Liver (tissue), 9 donors: Measurements from ENCODE around the gene PCDHA6. TPM values are rescaled to one million over a fixed set of nuclear protein-coding genes. Genes with fewer than 3 reads are reported as not detected.

Experiments used
- DNase-seq: peaks from one replicate; pipeline ENCODE4 v3.0.0-alpha.2; 2017; ENCODE audit warnings: low spot score
- H3K27ac ChIP-seq, 2 donors: one replicate each; pipeline ENCODE4 v1.7.0; 2013; ENCODE audit warnings: inconsistent platforms in 2 of 2, low read length in 2 of 2, control low read depth in 1 of 2, low read depth in 1 of 2, mild to moderate bottlenecking in 1 of 2
- H3K27me3 ChIP-seq, 4 donors: one replicate each; pipeline versions ENCODE4 v1.6.1 to v1.7.0; 2013; ENCODE audit warnings: low read length in 3 of 4, inconsistent platforms in 1 of 4, mild to moderate bottlenecking in 1 of 4, moderate library complexity in 1 of 4; ENCODE audit not compliant: control insufficient read depth in 4 of 4, insufficient read depth in 4 of 4
- H3K36me3 ChIP-seq, 4 donors: one replicate each; pipeline versions ENCODE4 v1.6.1 to v1.7.0; 2013; ENCODE audit warnings: low read length in 3 of 4, mild to moderate bottlenecking in 3 of 4, low read depth in 1 of 4, moderate library complexity in 1 of 4; ENCODE audit not compliant: control insufficient read depth in 4 of 4, insufficient read depth in 3 of 4
- H3K4me1 ChIP-seq, 4 donors: one replicate each; pipeline versions ENCODE4 v1.6.1 to v1.7.0; 2013; ENCODE audit warnings: low read length in 3 of 4, mild to moderate bottlenecking in 3 of 4, moderate library complexity in 1 of 4; ENCODE audit not compliant: control insufficient read depth in 4 of 4, insufficient read depth in 4 of 4
- H3K4me3 ChIP-seq, 3 donors: one replicate each; pipeline versions ENCODE4 v1.6.1 to v1.7.0; 2013; ENCODE audit warnings: low read length in 3 of 3, control low read depth in 1 of 3, low read depth in 1 of 3, mild to moderate bottlenecking in 1 of 3
- H3K9ac ChIP-seq, 2 donors: one replicate each; pipeline ENCODE4 v1.7.0; 2013; ENCODE audit warnings: low read length in 2 of 2, mild to moderate bottlenecking in 2 of 2, moderate library complexity in 2 of 2, control low read depth in 1 of 2, low read depth in 1 of 2
- H3K9me3 ChIP-seq, 4 donors: one replicate each; pipeline versions ENCODE4 v1.6.1 to v1.7.0; 2013; ENCODE audit warnings: low read length in 3 of 4; ENCODE audit not compliant: control insufficient read depth in 4 of 4
- EGR1 ChIP-seq, 2 donors: IDR thresholded peaks; 2 replicates each; pipeline ENCODE4 v1.6.1; 2016 to 2018; ENCODE audit warnings: antibody characterized with exemption in 2 of 2, low read depth in 2 of 2
- FOXA1 ChIP-seq: IDR thresholded peaks from 2 replicates; pipeline ENCODE4 v1.6.1; 2016; ENCODE audit warnings: antibody characterized with exemption
- GABPA ChIP-seq, 2 donors: IDR thresholded peaks in 1 of 2; conservative IDR thresholded peaks in 1 of 2; 2 replicates each; pipeline ENCODE4 v1.6.1; 2016; ENCODE audit warnings: antibody characterized with exemption in 2 of 2, mild to moderate bottlenecking in 1 of 2, moderate library complexity in 1 of 2
- HNF4G ChIP-seq: IDR thresholded peaks from 2 replicates; pipeline ENCODE4 v1.6.1; 2016; ENCODE audit warnings: antibody characterized with exemption
- JUND ChIP-seq, 2 donors: IDR thresholded peaks; 2 replicates each; pipeline ENCODE4 v1.6.1; 2016; ENCODE audit warnings: antibody characterized with exemption in 2 of 2
- NR2F2 ChIP-seq: IDR thresholded peaks from 2 replicates; pipeline ENCODE4 v1.6.1; 2016; ENCODE audit warnings: antibody characterized with exemption
- RAD21 ChIP-seq, 2 donors: IDR thresholded peaks; 2 replicates each; pipeline ENCODE4 v1.6.1; 2016; ENCODE audit warnings: antibody characterized with exemption in 2 of 2, mild to moderate bottlenecking in 2 of 2
- RXRA ChIP-seq, 2 donors: IDR thresholded peaks; 2 replicates each; pipeline ENCODE4 v1.6.1; 2017 to 2018; ENCODE audit warnings: antibody characterized with exemption in 2 of 2, mild to moderate bottlenecking in 1 of 2
- YY1 ChIP-seq: IDR thresholded peaks from 2 replicates; pipeline ENCODE4 v1.6.1; 2016; ENCODE audit warnings: antibody characterized with exemption, mild to moderate bottlenecking
- WGBS: extraction: QIAGEN DNeasy Blood & Tissue Kit; methylation state at CpG from one replicate; pipeline ENCODE4 v1.1.7; 2013; 5-methylcytosine and 5-hydroxymethylcytosine counted together
- polyA plus RNA-seq, 2 donors: library from polyadenylated mRNA; stranded (reverse) in 1 of 2; unstranded in 1 of 2; fragments of 200-250 nt in 1 of 2; fragments of >200 nt in 1 of 2; fragmentation: Nextera tagmentation in 1 of 2; extraction: Ambion mirVana in 1 of 2; gene quantifications; one replicate each; pipeline versions ENCODE4 v1.2.1 to v1.2.3, GENCODE V29; 2013 to 2015
- total RNA-seq, 2 donors: library from RNA; depleted of rRNA; stranded (reverse); fragments of >200 nt; gene quantifications; one replicate each; pipeline ENCODE4 v1.2.3, GENCODE V29; 2014
- TF ChIP-seq, protein P1 (sequence below): IDR thresholded peaks from 2 replicates; pipeline ENCODE4 v1.6.1; 2016; ENCODE audit warnings: antibody characterized with exemption
- TF ChIP-seq, protein P2 (sequence below): fragments of 150-350 bp; IDR thresholded peaks from 2 replicates; pipeline ENCODE4 v1.5.1; 2017; ENCODE audit warnings: improper control_type of control experiment, low read depth, low read length; ENCODE audit not compliant: missing input control
- TF ChIP-seq, protein P3 (sequence below): IDR thresholded peaks from 2 replicates; pipeline ENCODE4 v1.6.1; 2016; ENCODE audit warnings: antibody characterized with exemption
- TF ChIP-seq, protein P4 (sequence below): IDR thresholded peaks from 2 replicates; pipeline ENCODE4 v1.6.1; 2016; ENCODE audit warnings: antibody characterized with exemption, mild to moderate bottlenecking
- donor health status: healthy.
- donor health status: healthy.
- donor health status: healthy.
- donor health status: healthy.
- donor health status: healthy.

Gene PCDHA6
- total and polyA plus RNA-seq, 4 donors = 0.02 to 0.08 TPM; not detected in 2

DNA sequence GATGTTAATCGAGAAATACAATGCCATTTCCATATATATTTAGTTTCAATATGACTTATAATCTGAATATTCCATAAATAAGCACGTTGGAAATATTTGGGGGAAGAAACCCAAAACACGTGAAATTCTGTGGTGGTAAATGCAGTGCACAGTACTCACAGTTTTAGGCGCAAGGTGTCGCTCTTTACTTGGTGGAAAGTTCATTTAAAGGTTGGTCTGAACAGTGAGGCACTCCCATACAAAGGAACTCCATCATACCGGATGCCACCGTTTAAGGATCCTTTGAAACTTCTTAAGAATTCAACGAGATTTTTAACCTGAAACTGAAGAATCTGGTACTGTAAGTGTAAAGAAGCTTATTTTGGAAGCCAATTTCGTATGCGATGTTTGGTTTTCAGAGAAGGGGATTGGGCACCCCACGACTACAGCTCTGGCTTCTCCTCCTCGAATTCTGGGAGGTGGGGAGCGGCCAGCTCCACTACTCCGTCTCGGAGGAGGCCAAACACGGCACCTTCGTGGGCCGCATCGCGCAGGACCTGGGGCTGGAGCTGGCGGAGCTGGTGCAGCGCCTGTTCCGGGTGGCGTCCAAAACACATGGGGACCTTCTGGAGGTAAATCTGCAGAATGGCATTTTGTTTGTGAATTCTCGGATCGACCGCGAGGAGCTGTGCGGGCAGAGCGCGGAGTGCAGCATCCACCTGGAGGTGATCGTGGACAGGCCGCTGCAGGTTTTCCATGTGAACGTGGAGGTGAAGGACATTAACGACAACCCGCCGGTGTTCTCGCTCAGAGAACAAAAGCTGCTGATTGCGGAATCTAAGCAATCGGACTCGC is 41.2 kb downstream of the PCDHA6 start, which contains the start of gene PCDHA11:
Gene PCDHA11, plus strand, starts transcription at position 237 of the 834 bp plus-strand sequence. Its CDS starts 147 bp downstream, at position 384.
- no peak within 1 kb of the TSS for H3K9ac ChIP-seq
- H3K4me3 ChIP-seq = peak within 1 kb of the TSS in 1 of 3 donors; percentile 5
- H3K27ac ChIP-seq = no peak within 1 kb of the TSS
- H3K4me1 ChIP-seq = no peaks in the 10 kb centered on the region
- peaks cover 12 to 23% (median 17%) of the 10 kb centered on the region in 4 donors for H3K9me3 ChIP-seq
- WGBS = 16% methylated on average over 41 of the region's 41 CpGs
- peaks cover 0 to 11% (median 5%) of the 10 kb centered on the region in 4 donors for H3K27me3 ChIP-seq
- no peak for DNase-seq
- no peaks in the 10 kb centered on the region for H3K36me3 ChIP-seq
- TF ChIP-seq, protein P1, sequence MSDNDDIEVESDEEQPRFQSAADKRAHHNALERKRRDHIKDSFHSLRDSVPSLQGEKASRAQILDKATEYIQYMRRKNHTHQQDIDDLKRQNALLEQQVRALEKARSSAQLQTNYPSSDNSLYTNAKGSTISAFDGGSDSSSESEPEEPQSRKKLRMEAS = no peak
- TF ChIP-seq HNF4G = no peak
- TF ChIP-seq JUND (IDR thresholded peaks at IDR 0.05) = no peak
- TF ChIP-seq EGR1 (IDR thresholded peaks at IDR 0.05; ENCODE audit: low read depth in 2 of 2) = no peak
- TF ChIP-seq, protein P2, sequence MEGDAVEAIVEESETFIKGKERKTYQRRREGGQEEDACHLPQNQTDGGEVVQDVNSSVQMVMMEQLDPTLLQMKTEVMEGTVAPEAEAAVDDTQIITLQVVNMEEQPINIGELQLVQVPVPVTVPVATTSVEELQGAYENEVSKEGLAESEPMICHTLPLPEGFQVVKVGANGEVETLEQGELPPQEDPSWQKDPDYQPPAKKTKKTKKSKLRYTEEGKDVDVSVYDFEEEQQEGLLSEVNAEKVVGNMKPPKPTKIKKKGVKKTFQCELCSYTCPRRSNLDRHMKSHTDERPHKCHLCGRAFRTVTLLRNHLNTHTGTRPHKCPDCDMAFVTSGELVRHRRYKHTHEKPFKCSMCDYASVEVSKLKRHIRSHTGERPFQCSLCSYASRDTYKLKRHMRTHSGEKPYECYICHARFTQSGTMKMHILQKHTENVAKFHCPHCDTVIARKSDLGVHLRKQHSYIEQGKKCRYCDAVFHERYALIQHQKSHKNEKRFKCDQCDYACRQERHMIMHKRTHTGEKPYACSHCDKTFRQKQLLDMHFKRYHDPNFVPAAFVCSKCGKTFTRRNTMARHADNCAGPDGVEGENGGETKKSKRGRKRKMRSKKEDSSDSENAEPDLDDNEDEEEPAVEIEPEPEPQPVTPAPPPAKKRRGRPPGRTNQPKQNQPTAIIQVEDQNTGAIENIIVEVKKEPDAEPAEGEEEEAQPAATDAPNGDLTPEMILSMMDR = peak; percentile 21
- TF ChIP-seq, protein P3, sequence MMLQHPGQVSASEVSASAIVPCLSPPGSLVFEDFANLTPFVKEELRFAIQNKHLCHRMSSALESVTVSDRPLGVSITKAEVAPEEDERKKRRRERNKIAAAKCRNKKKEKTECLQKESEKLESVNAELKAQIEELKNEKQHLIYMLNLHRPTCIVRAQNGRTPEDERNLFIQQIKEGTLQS = no peak
- TF ChIP-seq RAD21 (IDR thresholded peaks at IDR 0.05) = peak; percentile 35 to 53
- TF ChIP-seq RXRA (IDR thresholded peaks at IDR 0.05) = no peak
- no peak for TF ChIP-seq YY1
- TF ChIP-seq GABPA (IDR thresholded peaks at IDR 0.05 in 1 of 2, conservative IDR thresholded peaks at IDR 0.05 in 1 of 2) = no peak

DNA sequence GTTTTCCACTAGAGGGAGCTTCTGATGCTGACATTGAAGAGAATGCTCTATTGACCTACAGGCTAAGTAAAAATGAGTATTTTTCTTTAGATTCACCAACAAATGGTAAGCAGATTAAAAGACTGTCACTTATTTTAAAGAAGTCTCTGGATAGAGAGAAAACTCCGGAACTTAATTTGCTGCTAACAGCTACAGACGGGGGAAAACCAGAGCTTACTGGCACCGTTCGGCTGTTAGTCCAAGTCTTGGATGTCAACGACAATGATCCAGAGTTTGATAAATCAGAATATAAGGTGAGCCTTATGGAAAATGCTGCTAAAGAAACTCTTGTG is 41.8 kb downstream of the PCDHA6 start:
- no peak overlapping the region for H3K9ac ChIP-seq
- 48% methylated on average over 5 of the region's 5 CpGs for WGBS
- no peak for DNase-seq
- no peaks in the 10 kb centered on the region for H3K36me3 ChIP-seq
- H3K4me1 ChIP-seq = no peaks in the 10 kb centered on the region
- peaks cover 0 to 11% (median 5%) of the 10 kb centered on the region in 4 donors for H3K27me3 ChIP-seq
- TF ChIP-seq, protein P4, sequence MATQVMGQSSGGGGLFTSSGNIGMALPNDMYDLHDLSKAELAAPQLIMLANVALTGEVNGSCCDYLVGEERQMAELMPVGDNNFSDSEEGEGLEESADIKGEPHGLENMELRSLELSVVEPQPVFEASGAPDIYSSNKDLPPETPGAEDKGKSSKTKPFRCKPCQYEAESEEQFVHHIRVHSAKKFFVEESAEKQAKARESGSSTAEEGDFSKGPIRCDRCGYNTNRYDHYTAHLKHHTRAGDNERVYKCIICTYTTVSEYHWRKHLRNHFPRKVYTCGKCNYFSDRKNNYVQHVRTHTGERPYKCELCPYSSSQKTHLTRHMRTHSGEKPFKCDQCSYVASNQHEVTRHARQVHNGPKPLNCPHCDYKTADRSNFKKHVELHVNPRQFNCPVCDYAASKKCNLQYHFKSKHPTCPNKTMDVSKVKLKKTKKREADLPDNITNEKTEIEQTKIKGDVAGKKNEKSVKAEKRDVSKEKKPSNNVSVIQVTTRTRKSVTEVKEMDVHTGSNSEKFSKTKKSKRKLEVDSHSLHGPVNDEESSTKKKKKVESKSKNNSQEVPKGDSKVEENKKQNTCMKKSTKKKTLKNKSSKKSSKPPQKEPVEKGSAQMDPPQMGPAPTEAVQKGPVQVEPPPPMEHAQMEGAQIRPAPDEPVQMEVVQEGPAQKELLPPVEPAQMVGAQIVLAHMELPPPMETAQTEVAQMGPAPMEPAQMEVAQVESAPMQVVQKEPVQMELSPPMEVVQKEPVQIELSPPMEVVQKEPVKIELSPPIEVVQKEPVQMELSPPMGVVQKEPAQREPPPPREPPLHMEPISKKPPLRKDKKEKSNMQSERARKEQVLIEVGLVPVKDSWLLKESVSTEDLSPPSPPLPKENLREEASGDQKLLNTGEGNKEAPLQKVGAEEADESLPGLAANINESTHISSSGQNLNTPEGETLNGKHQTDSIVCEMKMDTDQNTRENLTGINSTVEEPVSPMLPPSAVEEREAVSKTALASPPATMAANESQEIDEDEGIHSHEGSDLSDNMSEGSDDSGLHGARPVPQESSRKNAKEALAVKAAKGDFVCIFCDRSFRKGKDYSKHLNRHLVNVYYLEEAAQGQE = no peak
- TF ChIP-seq RAD21 (IDR thresholded peaks at IDR 0.05) (no peak), YY1 (no peak), RXRA (IDR thresholded peaks at IDR 0.05) (no peak), GABPA (IDR thresholded peaks at IDR 0.05 in 1 of 2, conservative IDR thresholded peaks at IDR 0.05 in 1 of 2) (no peak), NR2F2 (no peak), FOXA1 (no peak)
- H3K27ac ChIP-seq = no peak overlapping the region
- H3K4me3 ChIP-seq = no peak overlapping the region
- H3K9me3 ChIP-seq = peaks cover 12 to 23% (median 17%) of the 10 kb centered on the region in 4 donors
